Dedifferentiated amniotic fluid mesenchymal stem cell (primary cell): Measurements from ENCODE around the gene NAT8L.

Experiments used
- DNase-seq: peaks from one replicate; pipeline ENCODE4 v3.0.0-alpha.2; 2016; ENCODE audit errors: extremely low spot score

NAT8L gene

DNA sequence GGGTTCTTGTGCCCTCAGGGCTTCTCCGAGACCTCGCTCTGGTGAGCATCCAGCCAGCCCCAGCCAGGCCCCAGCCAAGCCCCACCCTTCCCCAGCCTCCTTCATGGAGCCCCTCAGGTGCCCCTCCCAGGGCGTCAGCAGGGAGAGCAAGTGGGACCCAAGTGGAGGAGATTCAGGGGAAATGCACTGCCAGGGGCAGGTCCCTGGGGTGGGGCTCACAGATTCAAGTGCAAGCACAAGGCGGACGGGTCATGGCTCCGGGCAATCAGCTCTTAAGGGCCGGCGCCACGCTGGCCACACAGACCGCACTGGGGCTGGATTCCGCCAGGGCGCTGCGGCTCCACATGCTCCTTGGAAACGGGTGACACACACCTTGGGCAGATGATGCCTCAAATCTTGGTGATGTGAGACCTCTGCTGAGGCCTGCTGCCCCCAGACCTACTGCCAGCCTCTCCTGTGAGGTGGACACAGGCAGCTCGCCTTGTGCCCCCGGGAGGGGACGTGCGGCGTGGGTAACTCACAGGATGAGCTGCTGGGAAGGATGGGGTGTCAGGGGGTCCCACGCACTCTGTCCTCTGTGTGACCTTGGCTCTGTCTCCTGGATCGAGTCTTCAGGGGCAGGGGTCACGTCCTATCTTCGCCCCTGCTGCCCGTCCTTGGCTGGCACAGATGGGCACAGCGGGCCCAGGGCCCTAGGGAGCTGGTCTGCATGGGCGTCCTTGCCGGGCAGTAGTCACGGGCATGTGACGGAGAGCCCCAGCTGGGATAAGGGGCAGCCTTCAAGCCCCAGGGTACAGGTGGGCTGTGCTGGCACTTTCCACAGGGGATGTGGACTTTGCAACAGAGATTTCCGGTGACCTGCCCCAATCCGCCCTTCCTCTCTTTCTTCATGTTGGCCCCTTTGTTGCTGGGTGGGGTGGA lies 17.1 kb downstream of the NAT8L start:
- DNase-seq = no peak

DNA sequence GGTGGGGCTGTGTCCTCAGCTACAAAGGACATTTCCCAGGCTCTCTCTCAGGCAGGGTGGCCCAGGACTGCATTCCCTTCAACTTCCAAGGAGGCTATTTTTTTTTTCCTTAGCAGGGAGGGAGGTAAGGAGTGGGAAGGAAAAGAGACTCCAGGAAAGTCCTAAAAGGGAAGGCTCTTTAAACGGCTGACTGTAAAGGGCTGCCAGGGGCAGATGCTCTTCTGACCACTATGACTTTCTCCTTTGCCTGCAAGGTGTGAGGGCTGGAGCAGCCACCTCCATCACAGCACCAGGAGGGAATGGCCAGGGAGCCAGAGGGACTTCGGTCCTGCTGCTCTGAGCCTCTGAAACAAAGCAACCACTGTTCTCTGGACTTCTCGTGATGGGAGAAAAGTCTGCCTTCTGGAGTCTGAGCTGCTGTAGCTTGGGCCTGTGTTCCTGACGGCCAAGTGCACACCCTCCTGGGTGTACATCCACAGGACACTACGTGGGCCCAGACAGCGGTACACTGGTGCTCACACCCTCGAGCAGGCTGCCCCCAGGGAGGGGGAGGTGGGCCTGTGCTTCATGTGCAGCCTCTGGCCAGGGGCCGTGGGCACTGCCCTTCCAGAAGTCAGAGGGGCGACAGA lies 17.9 kb downstream of the NAT8L start:
- DNase-seq = no peak

DNA sequence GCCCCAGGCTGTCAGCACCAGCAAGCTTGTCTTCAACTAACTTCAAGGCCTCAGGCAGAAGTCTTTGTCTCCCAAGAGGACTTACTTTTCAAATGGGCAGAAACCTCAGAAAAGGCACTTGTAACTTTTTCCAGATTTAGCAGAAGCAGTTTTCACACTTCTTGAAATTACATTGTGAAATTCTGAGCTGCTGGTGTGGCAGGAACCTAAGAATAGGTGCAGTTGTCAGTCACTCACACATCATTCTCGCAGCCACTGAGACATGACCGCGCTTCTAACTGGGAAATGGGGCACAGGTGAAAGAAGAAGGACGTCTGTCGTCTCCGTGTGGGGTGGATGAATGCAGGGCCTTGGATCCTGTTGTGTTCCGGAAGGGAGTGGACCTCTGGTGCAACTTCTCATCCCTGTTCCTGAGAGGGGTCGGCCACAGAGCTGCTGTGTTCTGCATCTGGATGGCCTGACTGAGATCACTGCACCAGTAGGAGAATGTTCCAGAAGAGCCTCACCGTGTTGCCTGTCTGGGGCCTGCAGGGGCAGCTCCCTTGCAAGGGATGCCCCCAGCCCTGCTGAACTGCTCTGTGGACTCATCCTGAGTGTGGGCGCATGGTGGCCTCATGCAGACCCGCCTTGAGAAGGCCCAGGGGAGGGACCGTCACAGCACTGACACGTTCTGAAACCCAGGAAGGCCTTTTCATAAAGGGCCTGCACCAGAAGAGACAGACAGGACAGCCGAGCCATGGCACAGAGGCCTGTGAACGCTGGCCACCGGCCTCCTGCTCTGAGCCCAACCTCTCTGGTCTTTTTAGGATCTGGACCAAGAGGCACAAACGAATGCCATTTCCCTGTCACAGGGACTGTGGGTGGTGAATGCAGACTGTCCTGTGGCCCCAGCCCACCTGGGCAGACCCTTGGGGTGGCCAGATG lies 18.7 kb downstream of the NAT8L start:
- no peak for DNase-seq

DNA sequence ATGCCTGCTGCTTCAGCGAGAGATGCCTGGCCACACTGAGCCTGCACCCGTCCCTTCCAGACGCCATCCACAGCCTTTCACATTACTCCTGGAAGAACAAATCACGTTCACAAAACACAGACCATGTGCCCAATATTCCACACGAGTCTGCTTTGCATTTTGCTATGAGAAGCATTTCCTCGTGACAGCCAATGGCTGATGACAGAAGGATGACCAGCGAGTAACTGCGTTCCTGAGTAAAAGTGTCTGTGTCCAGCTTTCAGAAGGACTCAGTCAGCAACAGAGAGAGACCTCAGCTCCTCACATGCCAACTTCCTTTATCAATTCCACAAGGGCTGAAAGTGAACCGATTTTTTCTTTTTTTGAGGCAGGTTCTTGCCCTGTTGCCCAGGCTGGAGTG lies 19.5 kb downstream of the NAT8L start:
- DNase-seq = no peak

DNA sequence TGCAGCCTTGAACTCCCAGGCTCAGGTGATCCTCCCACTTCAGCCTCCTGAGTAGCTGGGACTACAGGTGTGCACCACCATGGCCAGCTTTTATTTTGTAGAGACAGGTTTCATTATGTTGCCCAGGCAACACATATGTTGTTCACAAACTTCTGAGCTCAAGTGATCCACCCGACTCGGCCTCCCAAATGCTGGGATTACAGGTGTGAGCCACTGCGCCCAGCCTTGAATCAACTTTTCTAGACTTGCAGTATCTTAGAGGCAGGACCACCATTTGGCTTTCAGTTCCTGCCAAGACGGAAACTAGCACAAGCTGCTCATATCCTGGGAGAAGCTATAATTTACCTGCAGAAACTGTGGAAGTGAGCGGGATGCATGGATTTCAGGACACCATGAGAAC lies 19.9 kb downstream of the NAT8L start:
- no peak for DNase-seq

DNA sequence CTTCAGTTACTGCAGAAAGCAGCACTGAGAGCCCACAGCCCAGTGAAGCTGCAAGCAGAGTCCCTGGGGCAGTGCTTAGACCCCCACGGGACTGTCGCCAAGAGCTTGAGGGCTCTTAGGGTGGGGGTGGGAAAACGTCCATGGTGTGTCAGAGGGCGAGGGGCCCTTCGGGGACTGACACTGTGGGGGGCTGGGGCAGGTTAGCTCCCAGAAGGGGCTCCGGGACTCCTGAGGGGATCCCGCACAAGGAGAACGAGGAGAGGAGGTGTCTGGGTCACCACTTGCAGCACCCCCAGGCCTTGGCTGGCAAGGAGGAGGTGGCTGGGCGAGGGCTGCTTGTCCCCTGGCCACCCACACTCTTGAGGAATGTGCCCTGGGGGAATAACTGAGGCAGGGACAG lies 20.8 kb downstream of the NAT8L start:
- DNase-seq = no peak

DNA sequence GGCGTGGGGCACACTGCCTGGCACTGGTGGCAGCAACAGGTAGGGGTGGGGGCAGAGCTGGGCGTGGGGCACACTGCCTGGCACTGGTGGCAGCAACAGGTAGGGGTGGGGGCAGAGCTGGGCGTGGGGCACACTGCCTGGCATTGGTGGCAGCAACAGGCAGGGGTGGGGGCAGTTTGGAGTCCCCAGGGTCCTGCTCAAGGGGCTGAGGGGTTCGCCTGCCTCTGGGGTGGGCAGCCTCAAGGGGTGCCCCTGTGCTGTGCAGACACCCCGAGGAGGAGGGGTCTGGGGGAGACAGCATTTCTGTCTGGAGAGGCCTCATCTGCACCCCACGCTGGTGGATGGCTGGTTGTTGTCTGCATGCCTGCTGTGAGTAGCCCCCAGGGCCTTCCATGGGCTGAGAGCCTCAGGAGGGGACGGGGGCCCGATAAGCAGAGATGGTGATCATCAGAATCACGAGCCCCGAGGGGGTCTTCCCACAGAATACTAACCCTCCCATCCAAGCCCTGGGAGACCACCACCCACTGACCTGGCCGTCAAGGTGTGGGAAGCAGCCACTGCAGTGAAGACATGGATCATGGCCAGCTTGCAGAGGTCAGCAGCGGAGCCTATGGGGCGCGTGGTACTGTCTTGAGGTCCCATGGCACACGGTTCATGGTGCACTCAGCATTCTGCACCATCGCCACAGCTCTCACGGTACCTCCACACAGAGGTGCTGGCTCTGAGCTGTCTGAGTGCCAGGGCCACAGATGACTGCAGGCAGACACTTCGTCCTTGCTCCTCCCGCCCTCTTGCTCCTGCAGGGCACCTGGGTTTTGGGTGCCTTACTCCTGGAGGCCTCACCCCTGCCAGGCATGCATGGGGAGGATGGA lies 21.5 kb downstream of the NAT8L start:
- no peak for DNase-seq

DNA sequence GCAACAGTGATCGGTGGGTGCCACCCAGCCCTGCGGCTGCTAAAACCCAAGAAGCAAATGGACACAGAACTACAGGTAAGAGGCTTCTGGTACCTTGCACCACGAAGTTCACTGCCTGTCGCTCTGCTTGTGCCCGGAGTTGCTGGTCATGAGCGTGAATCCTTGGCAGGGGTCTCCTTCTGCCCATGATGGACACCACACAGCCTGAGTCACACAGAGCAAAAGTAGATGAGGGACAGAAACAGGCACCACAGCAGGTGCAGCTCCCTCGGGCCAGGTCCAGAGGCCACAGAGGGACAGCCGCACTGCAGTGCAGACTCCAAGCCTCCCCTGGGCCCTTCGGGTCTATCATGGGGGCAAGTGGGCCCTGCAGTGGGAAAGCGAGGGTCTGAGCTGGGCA lies 22.4 kb downstream of the NAT8L start:
- DNase-seq = no peak

DNA sequence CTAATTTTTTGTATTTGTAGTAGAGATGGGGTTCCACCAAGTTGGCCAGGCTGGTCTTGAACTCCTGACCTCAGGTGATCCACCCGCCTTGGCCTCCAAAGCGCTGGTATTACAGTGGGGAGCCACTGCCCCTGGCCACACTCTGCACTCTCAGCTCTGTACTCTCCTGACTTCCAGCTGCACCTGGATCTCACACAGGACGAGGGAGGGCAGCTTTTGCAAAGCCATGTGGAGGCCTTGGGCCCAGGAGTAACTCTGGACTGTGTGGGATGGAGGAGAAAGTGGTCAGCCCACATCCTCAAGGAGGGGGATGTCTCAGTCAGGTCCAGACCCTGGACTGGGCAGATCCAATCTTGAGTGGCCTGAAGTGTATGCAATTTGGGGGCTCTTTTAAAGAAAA lies 23.0 kb downstream of the NAT8L start:
- no peak for DNase-seq

DNA sequence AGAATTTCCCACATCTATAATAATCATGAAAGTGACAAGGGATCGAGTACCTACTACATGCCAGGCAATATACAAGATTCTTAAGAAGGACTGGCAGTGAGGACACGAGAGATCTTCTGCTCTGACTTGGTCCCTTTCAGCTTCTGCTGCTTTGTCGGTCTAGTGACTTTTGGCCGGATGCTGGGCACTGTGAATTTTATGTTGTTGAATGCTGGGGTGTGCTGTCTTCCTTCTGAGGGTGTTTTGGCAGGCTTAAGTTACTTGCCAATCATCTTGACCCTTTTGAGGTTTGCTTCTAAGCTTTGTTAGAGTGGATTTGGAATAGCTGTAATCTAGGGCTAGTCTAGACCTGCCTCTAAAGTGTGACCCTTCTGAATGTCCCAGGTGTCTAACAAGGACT lies 23.5 kb downstream of the NAT8L start:
- no peak for DNase-seq

DNA sequence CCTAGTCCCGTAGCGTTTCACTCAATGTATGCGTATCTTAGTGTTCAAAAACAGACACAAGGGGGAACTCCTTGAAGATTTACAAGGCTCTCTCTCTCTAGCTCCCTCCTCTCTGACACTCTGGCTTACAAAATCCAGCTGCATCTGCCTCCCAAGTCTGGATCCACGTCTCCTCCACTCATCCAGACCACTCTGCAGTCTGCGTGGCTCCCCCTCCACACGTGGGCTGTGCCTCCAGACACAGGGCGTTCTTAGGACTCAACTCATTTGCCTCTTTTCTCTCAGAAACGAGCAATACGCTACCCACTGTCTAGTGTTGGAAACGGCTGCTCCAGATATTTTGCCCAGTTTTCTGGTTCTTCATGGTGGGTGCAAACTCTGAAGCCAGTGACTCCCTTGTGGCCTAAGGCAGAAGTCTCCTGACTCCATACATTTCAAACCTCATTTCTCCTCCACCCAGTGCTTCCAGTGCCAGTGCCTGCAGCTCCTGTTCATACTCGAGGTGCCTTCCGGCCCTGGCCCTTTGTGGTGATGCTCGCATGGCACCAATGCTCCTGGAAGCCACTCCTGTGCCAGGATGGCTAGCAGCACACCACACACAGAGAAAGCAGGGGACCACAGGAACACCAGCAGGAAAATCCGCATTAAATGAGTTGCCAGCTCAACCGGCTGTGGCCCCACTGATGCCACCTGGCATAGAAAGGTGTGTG lies 24.1 kb downstream of the NAT8L start:
- no peak for DNase-seq

DNA sequence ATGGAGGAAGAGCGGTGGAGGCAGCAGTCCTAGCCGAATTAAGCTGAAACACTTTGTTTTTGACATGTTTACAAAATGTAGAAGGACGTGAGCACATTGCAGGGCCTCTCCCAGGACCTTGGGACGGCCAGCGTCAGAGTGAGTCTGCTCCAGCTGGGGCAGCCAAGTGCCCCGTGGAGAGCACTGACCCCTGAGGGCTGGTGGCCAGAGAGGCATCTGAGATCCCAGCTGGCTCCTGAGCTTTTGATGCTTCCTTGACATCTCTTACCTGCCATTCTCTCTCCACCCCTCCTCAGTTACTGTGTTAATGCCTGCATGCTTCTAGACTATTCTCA lies 24.7 kb downstream of the NAT8L start:
- DNase-seq = no peak

DNA sequence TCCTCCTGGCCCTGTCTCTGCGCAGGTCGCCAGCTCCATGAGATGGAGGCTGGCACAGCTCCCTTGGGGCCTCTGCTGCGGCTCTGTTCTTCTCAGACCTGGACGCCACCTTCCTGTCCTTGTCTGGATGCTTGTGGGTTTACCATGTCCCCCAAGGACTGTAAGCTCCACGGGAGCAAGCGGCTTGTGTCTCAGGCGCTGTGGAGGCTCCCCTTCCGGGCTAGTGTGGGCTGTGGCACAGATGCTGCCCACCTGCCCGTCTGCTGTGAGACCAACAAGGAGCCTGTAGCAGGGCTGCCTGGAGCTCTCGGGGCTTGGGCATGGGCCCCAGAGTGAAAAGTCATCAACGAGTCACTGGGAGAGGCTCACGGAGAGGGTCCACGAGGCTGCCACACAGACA lies 25.2 kb downstream of the NAT8L start:
- no peak for DNase-seq

DNA sequence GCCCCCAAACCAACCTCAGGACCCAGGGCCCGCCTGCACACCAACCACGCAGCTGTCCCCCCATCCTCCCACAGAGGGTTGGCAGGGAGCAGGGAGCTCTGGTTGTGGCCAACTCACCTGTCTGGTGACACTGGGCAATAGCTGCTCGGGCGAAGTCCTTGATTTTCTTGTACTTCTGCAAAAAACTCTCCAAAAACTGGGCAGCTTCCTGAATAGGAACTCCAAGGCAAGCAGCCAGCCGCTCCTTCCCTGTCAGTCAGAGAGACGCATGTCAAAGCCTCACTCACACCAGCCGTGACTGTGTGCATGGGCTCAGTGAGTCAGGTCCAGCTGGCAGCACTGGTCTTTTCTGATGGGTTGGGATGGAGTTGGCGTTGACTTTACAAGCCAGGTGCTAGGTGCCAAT lies 26.4 kb downstream of the NAT8L start:
- no peak for DNase-seq

DNA sequence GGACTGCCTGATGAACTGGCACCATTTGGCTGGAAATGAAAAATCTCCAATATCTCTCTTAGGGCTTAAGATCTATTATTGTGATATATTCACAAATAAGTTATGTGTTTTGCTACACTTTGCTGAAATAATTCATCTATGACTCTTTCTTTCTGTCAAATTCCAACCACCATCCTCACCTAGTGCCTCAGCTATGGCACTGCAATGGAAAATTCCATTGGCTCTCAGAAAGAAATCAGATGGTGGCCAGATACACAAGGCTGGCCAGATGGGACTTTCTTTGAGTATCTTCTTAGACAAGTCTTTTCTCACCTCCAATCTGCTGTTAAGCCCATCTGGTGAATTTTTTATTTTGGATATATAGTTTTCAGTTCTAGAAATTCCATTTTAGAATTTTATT lies 28.0 kb downstream of the NAT8L start:
- DNase-seq = no peak

DNA sequence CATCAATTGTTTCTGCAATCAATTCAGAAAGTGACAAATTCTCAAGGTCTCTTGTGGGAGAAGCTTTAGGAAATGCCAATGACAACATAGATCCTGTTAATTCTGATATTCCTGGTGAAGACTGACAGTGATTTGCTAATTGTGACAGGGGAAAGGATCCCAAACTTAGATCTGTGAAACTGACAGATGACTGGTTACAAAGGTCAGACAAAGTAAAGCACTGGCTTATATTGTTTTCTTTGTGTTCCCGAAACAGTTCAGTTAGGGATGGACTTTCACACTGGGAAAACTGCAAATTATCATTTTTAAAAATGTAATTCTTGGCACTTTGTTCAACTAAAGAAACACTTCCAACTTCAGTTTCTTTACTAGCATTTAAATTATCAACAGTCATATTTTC lies 30.1 kb downstream of the NAT8L start:
- no peak for DNase-seq

DNA sequence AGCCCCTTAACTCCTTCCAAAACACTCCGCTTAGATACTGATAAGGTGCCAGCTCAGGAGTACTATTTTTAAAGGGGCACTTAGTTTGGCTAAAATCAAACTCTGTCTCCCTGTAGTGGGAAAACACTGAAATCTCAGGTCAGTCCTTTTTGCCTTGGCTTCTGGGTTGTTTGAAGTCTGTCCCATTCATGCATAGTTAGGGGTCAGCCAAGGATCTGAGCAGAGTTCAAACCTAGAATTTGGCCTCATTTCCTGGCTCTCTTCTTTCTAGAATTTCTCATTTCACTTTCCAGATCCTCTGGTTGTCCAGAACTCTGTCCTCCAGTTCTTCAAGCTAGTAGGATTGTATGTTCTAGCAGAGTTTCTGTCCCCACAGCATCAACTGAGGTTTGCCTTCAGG lies 31.5 kb downstream of the NAT8L start:
- DNase-seq = no peak

DNA sequence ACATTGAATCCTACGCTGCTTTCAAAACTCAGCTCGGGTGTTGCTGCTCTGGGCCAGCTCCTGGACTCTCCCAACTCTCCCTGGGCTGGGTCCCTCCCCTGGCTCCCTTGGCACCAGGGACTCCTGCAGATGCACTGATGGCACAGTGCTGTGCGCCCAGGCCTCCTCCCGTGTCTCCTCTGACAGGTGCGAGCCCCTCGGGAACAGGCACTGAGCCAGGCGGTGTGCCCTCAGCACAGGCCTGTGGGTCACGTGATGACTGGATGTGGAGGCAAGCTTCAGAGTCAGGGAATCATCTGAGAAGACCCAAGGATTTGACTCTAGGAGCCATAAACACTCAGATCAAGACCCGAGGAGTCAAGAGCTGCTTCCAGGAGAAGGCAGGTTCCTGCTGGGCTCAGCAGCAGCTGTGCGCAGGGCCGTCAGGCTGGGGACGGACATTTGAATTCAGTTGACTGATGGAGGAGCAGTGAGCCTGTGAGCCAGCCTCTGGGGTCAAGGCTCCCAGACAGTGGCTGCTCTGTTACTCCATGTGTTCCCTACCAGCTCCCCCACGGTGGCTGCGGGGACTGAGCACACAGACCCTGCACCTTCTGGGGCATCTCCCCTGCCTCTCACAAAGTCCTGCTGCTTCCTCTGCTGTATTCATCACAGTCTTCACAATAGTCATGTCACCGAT lies 33.0 kb downstream of the NAT8L start:
- no peak for DNase-seq

DNA sequence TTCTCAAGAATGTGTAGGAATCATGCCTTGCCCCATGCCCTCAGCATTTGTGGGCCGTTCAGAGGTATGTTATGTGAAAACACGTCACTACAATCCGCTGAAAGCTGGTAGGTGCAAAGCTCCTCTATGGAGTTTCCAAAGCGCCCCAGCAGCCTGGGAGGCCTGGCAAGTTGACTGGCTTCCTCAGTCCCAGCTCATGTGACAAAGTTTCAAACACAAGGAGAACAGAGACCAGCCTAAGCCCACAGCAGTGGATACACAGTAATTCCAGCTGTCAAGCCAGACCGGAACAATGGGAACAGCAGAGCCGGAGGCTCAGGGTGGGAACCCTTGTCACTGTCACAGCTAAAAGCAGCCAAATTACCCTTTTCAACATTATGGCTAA lies 33.5 kb downstream of the NAT8L start:
- no peak for DNase-seq

DNA sequence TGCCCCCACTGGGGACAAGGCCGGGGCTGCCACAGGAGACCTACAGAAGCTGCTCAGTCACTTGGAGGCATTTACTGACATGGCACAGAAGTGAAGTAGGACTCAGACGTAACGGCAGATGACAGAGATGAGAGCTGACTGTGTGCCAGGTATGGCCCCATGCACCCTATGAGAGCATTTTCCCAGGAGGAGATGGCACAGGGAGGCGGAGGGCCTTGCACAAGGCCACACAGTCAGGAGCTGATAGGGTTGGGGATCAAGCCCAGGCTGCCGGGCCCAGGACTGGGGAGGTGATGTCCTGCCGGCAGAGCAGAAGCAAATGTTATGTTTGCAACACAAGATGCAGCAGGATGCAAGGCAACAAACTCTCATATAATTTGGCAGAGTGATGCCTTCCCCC lies 34.1 kb downstream of the NAT8L start:
- no peak for DNase-seq
